Activated T-cell treated with anti-CD3 and anti-CD28 coated beads, Interleukin-2, amount 50 U/mL, for 72 hours (primary cell): ENCODE results near the gene POU3F3. TPM values are rescaled to one million over a fixed set of nuclear protein-coding genes. Genes with fewer than 3 reads are reported as not detected.

Source experiments
- ATAC-seq, 2 donors: fragments of 150-1000 bp; cut with Tn5 transposase; replicated peaks in 1 of 2; 2 replicates each; pipeline ENCODE4 v1.10.0; 2021; ENCODE audit warnings: moderate library complexity in 2 of 2, mild to moderate bottlenecking in 1 of 2
- DNase-seq, 2 donors: peaks; one replicate each; pipeline ENCODE4 v3.0.0; 2021 to 2022; ENCODE audit warnings: mixed read lengths in 1 of 2
- H3K27ac Mint-ChIP-seq: one replicate; pipeline ENCODE4 v1.8.0; 2022; ENCODE audit warnings: mild to moderate bottlenecking, moderate library complexity, mixed read lengths
- H3K27me3 Mint-ChIP-seq: one replicate; pipeline ENCODE4 v1.8.0; 2022; ENCODE audit warnings: low read depth, mixed read lengths
- H3K36me3 Mint-ChIP-seq, 2 donors: one replicate each; pipeline ENCODE4 v1.8.0; 2022; ENCODE audit warnings: mixed read lengths in 2 of 2, mild to moderate bottlenecking in 1 of 2; ENCODE audit not compliant: insufficient read depth in 2 of 2
- H3K4me1 Mint-ChIP-seq: one replicate; pipeline ENCODE4 v1.8.0; 2022; ENCODE audit warnings: low read depth, mixed read lengths
- H3K4me3 Mint-ChIP-seq, 2 donors: one replicate each; pipeline ENCODE4 v1.8.0; 2022; ENCODE audit warnings: mild to moderate bottlenecking in 2 of 2, mixed read lengths in 2 of 2, moderate library complexity in 2 of 2
- H3K9me3 Mint-ChIP-seq, 2 donors: one replicate each; pipeline ENCODE4 v1.8.0; 2022; ENCODE audit warnings: mixed read lengths in 2 of 2
- total RNA-seq, 2 donors: library from RNA; stranded (reverse); gene quantifications; one replicate each; pipeline ENCODE4 v1.2.3, GENCODE V29; 2022

Gene POU3F3
- total RNA-seq, 2 donors from 2014 or later = not detected

DNA sequence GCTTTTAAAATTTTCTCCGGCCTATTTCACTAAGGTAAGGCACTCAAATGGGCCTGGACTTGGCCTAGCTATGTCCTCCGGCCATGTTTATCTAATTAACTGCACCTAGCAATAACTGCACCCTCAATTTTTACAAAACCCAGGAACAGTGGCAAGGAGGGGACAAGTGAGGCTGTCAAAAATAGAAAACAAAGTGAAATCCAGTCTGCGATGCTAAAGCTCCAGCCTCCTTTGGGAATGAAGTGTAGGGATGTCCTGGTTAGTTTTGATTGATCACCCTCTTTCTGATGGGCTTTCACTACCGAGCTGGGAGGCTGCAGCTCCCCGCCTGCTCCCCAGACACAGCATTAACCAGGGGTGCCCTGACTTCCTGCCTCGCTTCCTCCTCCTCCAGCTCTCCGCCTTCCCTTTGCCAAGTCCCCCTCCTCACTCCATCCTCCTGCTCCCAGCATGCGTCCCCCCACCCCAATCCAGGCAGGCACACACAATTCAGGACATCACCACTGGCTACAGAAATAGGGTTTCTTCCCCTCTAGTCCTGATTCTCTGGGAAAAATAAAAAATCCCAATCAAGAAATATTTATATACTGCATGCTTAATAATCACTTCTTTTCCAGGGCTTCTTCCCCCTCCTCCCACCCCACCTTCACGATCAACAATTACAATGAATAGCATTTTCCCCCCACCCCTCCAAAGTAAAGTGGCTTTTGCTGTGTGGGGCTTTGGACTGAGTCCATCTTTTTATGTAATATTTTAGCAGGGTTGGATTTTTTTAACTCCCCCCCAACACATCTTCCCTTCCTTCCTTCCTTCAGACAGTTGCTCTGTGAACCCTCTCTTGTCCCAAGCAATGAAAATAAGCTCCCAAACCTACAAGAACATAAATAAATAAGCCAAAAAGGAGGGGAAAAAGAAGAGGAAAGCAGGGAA lies 3.3 kb upstream of the POU3F3 start:
- no peak for DNase-seq

GRCh38 chr2:104851291-104852089 lies 2.4 kb upstream of the POU3F3 start:
- DNase-seq (no peak), ATAC-seq (no peak)
- H3K27me3 Mint-ChIP-seq = peaks cover 84% of the 10 kb centered on the region
- H3K9me3 Mint-ChIP-seq = no peaks in the 10 kb centered on the region
- H3K36me3 Mint-ChIP-seq = peaks cover 6 to 10% of the 10 kb centered on the region in 2 donors
- no peak overlapping the region for H3K27ac Mint-ChIP-seq
- H3K4me1 Mint-ChIP-seq = peaks cover 42% of the 10 kb centered on the region
- H3K4me3 Mint-ChIP-seq = peak overlapping the region; percentile 93 to 99

More for the DNA sequence above, 3.3 kb upstream of the POU3F3 start:
- ATAC-seq = no peak
- no peaks in the 10 kb centered on the region for H3K9me3 Mint-ChIP-seq
- H3K4me1 Mint-ChIP-seq = peaks cover 49% of the 10 kb centered on the region
- peak overlapping the region; percentile 25 for H3K27ac Mint-ChIP-seq
- H3K36me3 Mint-ChIP-seq = peaks cover 6 to 10% of the 10 kb centered on the region in 2 donors
- H3K4me3 Mint-ChIP-seq = no peak overlapping the region
- peaks cover 93% of the 10 kb centered on the region for H3K27me3 Mint-ChIP-seq

DNA sequence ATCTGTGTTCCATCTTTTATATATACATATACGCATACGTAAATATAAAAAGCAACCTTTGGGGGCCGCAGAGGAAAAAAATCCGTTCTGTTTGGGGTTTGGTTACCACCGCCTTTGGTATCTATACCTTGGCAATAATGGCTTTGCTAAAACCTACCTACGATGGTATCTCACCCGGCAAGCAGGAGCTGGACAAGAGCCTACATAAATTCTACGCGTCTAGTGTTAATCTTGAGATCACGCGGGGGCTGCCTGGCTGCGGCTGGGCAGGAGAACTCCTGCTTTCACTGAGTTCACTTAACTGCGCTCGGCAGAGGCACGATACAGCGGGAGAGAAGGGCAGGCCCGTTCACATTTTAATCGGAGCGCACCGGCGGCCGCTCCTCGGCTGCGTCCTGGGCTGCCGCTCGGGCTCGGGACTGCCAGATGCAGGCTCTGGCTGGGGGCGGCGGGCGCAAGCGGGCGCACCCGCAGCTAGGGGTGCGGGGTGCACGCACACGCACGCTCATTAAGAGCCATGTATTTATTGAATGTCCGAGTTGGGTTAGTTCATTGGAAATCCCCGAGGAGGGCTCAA lies 1.7 kb upstream of the POU3F3 start:
- Mint-ChIP-seq H3K4me1 (peaks cover 44% of the 10 kb centered on the region), H3K9me3 (no peaks in the 10 kb centered on the region), H3K4me3 (peak overlapping the region; percentile 93 to 99), H3K27me3 (peaks cover 79% of the 10 kb centered on the region), H3K27ac (no peak overlapping the region), H3K36me3 (peaks cover 6 to 10% of the 10 kb centered on the region in 2 donors)
- no peak for DNase-seq
- ATAC-seq = peak; percentile 26 to 38

DNA sequence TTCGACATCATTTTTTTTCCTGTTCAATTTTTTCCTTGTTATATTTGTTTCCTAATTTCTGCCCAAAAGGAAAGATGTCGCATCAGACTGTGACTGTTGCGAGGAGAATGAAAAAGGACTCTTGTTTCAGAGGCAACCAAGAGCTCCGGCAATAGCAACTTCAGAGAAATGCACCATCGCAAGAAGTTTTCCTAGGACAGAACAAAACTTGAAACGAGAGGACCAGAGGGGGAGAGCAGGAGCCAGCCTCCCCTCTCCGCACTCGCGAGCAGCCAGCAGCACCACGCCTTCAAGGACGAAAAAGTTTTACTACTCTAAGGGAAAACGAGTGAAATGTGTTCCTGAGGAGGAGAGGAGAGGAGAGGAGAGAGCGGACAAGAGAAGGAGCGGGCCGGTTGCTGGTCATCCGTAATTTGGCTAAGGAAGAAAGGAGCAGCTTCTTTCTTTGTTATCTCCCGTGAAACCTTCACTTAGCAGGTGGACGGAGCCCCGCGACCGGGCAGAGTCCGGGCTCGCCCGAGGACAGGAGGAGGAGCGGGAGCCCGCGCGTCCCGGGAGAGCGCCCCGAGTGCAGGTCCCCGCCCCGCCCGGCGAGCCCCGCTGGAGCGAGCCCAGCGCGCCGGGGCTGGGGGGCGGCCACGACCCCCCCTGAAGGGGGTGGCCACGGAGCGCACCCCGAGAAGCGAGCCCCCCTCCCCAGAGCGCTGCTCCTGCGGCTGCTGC lies 744 bp downstream of the POU3F3 start:
- Mint-ChIP-seq H3K4me3 (peak overlapping the region; percentile 93 to 99), H3K36me3 (peaks cover 6 to 13% of the 10 kb centered on the region in 2 donors), H3K4me1 (peaks cover 43% of the 10 kb centered on the region), H3K27ac (peak overlapping the region; percentile 82), H3K27me3 (peaks cover 78% of the 10 kb centered on the region), H3K9me3 (no peaks in the 10 kb centered on the region)
- no peak for ATAC-seq
- no peak for DNase-seq

DNA sequence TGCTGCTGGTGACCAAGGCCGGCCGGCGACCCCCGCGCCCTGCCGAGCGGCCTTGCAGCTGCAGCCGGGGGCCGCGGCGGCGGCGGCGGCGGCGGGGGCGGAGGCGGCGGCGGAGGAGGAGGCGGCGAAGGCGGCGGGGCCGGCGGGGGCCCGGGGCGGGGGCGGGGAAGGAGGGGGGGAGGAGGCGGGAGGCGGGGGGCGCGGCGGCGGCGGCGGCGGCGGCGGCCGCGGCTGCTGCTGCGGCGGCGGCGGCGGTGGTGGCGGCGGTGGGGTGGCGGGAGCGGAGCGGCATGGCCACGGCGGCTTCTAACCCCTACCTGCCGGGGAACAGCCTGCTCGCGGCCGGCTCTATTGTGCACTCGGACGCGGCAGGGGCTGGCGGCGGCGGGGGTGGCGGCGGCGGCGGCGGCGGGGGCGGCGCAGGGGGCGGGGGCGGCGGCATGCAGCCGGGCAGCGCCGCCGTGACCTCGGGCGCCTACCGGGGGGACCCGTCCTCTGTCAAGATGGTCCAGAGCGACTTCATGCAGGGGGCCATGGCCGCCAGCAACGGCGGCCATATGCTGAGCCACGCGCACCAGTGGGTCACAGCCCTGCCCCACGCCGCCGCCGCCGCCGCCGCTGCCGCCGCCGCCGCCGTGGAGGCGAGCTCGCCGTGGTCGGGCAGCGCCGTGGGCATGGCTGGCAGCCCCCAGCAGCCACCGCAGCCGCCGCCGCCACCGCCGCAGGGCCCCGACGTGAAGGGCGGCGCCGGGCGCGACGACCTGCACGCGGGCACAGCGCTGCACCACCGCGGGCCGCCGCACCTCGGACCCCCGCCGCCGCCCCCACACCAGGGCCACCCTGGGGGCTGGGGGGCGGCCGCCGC lies 1.5 kb downstream of the POU3F3 start:
- peaks cover 41% of the 10 kb centered on the region for H3K4me1 Mint-ChIP-seq
- ATAC-seq (no peak), DNase-seq (no peak)
- H3K4me3 Mint-ChIP-seq = no peak overlapping the region
- peaks cover 6 to 13% of the 10 kb centered on the region in 2 donors for H3K36me3 Mint-ChIP-seq
- H3K27ac Mint-ChIP-seq = no peak overlapping the region
- H3K9me3 Mint-ChIP-seq = no peaks in the 10 kb centered on the region
- H3K27me3 Mint-ChIP-seq = peaks cover 78% of the 10 kb centered on the region

DNA sequence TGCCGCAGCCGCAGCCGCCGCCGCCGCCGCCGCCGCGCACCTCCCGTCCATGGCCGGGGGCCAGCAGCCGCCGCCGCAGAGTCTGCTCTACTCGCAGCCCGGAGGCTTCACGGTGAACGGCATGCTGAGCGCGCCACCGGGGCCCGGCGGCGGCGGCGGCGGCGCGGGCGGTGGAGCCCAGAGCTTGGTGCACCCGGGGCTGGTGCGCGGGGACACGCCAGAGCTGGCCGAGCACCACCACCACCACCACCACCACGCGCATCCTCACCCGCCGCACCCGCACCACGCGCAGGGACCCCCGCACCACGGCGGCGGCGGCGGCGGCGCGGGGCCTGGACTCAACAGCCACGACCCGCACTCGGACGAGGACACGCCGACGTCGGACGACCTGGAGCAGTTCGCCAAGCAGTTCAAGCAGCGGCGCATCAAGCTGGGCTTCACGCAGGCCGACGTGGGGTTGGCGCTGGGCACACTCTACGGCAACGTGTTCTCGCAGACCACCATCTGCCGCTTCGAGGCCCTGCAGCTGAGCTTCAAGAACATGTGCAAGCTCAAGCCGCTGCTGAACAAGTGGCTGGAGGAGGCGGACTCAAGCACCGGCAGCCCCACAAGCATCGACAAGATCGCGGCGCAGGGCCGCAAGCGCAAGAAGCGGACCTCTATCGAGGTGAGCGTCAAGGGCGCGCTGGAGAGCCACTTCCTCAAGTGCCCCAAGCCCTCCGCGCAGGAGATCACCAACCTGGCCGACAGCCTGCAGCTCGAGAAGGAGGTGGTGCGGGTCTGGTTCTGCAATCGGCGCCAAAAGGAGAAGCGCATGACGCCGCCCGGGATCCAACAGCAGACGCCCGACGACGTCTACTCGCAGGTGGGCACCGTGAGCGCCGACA lies 2.4 kb downstream of the POU3F3 start:
- Mint-ChIP-seq H3K36me3 (peaks cover 7 to 13% of the 10 kb centered on the region in 2 donors), H3K27ac (no peak overlapping the region), H3K4me1 (peaks cover 37% of the 10 kb centered on the region), H3K27me3 (peaks cover 76% of the 10 kb centered on the region), H3K9me3 (no peaks in the 10 kb centered on the region), H3K4me3 (peak overlapping the region; percentile 63 to 77)
- ATAC-seq (no peak), DNase-seq (no peak)

DNA sequence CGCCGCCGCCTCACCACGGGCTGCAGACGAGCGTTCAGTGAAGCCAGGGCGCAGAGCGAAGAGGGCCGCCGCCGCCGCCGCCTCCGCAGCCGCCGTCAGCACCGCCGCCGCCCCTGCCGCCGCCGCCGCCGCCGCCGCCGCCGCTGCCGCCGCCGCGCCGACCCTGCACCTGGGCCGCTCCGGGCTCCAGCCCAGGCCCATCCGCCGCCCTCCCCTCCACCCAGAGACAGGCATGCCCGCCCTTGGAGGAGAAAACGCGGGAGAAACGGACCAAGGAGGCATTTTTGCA lies 3.0 kb downstream of the POU3F3 start:
- Mint-ChIP-seq H3K27ac (peak overlapping the region; percentile 70), H3K27me3 (peaks cover 76% of the 10 kb centered on the region), H3K4me3 (peak overlapping the region; percentile 77 to 84), H3K36me3 (peaks cover 8 to 15% of the 10 kb centered on the region in 2 donors), H3K4me1 (peaks cover 37% of the 10 kb centered on the region), H3K9me3 (no peaks in the 10 kb centered on the region)
- peak in 1 of 2 donors; percentile 12 for ATAC-seq
- no peak for DNase-seq

DNA sequence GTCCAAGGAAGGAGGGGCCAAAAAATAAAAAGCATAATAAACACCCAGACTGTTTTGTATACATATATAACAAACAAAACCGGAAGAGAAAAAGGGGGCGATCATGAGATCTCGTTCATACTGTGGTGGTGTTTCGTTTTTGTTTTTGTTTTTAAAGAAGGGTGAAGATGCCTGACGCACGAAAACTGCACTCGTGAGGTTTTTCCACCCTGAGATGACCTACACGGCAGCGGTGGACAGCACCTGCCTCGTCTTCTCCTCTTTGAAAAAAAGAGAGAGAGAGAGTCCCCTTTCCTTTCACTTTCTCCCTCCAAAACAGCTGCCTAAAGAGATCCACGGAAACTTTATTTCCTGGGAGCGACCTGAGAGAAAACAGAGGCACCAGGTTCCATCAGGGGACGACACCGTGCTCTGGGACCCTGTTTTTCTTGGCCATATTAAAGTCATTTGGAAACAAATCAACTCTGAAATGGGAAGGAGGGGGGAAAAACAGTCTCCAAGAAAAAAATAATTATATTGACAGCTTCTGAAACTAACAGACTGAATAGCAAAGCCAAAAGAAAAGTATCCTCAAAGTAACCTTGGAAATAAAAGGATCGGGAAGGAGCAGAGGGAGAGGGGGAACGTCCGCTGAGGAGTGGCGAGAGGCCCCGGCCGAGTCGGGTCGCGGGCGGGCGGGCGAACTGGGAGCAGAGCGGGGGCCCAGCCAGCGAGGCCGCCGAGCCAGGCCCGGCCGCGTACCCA lies 3.5 kb downstream of the POU3F3 start:
- Mint-ChIP-seq H3K9me3 (no peaks in the 10 kb centered on the region), H3K36me3 (peaks cover 9 to 15% of the 10 kb centered on the region in 2 donors), H3K27ac (peak overlapping the region; percentile 70), H3K4me3 (peak overlapping the region; percentile 69 to 84), H3K4me1 (peaks cover 36% of the 10 kb centered on the region), H3K27me3 (peaks cover 76% of the 10 kb centered on the region)
- ATAC-seq (no peak), DNase-seq (no peak)

DNA sequence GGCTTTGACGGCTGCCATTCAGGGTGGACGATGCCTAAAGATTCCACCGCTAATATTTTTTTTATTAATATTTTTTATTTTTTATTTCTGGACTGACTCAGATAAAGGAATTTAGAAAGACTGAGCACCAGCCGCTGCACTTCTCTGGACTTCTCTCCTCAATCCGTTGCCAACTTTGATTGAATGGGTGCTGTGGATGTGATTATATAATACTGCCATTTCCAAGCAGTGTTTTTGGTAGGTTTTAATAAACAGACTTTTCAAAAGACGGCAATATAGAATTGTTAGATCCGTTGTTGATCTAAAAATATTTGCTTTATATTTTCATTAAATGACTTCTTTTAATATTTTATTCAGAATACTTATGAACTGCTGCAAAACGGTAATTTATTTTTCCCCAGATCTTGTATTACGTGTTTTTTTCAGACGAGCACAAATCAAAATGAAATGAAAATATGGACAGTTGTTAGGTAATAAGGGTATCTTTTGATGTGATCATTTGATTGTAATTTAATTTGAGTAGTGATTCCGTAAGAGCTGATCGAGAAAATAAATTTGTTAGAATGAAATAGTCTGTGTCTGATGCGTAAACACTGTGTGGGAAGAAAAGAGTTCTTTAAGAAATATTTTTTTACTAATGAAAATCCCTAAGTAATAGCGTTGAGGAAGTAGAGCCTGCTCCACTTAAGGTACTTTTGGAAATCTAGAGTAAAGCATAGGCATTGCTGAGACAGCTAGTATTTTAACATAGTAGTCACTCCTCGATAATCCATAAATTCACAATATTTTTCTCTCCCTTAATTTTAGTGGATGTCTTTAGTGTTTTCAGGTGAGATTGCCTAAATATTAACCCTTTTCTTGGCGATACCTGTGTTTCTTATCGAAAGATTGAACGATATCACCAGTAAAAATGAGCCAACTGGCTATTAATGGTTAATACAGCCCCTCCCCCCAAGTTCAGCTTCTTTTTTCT lies 4.4 kb downstream of the POU3F3 start:
- no peak for DNase-seq
- Mint-ChIP-seq H3K4me3 (peak overlapping the region in 1 of 2 donors; percentile 53), H3K27ac (peak overlapping the region; percentile 79), H3K27me3 (peaks cover 72% of the 10 kb centered on the region), H3K36me3 (peaks cover 9 to 15% of the 10 kb centered on the region in 2 donors), H3K9me3 (no peaks in the 10 kb centered on the region), H3K4me1 (peaks cover 29% of the 10 kb centered on the region)
- no peak for ATAC-seq

GRCh38 chr2:104859291-104859765 lies 5.4 kb downstream of the POU3F3 start:
- Mint-ChIP-seq H3K36me3 (peaks cover 8 to 10% of the 10 kb centered on the region in 2 donors), H3K27ac (no peak overlapping the region), H3K4me1 (peaks cover 21% of the 10 kb centered on the region), H3K9me3 (no peaks in the 10 kb centered on the region), H3K27me3 (peaks cover 72% of the 10 kb centered on the region), H3K4me3 (no peak overlapping the region)
- ATAC-seq = no peak
- DNase-seq = no peak
